Tibial nerve (tissue), 4 donors: ENCODE data around the gene RIOK3.

Source experiments
- EP300 ChIP-seq, 2 donors: sonication (generic); formaldehyde crosslinking; IDR thresholded peaks; one replicate each; pipeline ENCODE4 v1.6.1; 2017; ENCODE audit warnings: antibody characterized with exemption in 2 of 2, mild to moderate bottlenecking in 1 of 2
- POLR2A ChIP-seq, 2 donors: fragments of 450-650 bp; IDR thresholded peaks; one replicate each; pipeline ENCODE4 v1.6.1; 2017; ENCODE audit warnings: antibody characterized with exemption in 2 of 2, mild to moderate bottlenecking in 2 of 2, moderate library complexity in 2 of 2
- TF ChIP-seq, protein P1 (sequence below), 5 experiments: fragments of 200-600 bp in 3 of 5; fragments of 450-650 bp in 2 of 5; sonication (generic) in 3 of 5; IDR thresholded peaks; one replicate each; pipeline ENCODE4 v1.5.1; 2016 to 2019; ENCODE audit warnings: antibody characterized with exemption in 5 of 5, mild to moderate bottlenecking in 3 of 5, moderate library complexity in 2 of 5

DNA sequence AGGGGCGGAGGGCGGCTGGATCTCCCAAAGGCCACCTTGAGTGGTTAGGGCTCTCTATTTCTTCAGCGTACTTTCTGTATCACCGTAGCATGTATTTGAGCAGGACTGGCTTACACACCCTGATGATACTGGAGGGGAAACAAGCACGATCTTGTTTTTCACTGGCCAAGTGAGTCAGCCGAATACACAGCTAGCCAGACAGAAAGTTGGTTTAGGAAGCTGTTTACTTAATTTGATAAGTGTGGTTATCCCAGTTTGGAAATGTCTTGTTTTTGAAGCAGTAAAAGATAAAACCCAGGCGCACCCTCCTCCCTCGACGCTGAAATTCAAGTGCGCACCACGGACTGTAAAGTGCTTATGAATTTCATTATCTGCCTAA, 582 bp downstream of the RIOK3 start:
- TF ChIP-seq EP300 (IDR thresholded peaks at IDR 0.05) (no peak), POLR2A (IDR thresholded peaks at IDR 0.05) (no peak)
- TF ChIP-seq, protein P1, sequence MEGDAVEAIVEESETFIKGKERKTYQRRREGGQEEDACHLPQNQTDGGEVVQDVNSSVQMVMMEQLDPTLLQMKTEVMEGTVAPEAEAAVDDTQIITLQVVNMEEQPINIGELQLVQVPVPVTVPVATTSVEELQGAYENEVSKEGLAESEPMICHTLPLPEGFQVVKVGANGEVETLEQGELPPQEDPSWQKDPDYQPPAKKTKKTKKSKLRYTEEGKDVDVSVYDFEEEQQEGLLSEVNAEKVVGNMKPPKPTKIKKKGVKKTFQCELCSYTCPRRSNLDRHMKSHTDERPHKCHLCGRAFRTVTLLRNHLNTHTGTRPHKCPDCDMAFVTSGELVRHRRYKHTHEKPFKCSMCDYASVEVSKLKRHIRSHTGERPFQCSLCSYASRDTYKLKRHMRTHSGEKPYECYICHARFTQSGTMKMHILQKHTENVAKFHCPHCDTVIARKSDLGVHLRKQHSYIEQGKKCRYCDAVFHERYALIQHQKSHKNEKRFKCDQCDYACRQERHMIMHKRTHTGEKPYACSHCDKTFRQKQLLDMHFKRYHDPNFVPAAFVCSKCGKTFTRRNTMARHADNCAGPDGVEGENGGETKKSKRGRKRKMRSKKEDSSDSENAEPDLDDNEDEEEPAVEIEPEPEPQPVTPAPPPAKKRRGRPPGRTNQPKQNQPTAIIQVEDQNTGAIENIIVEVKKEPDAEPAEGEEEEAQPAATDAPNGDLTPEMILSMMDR (IDR thresholded peaks at IDR 0.05): no peak
